ENCODE data around the gene PTH1R.

PTH1R gene

DNA sequence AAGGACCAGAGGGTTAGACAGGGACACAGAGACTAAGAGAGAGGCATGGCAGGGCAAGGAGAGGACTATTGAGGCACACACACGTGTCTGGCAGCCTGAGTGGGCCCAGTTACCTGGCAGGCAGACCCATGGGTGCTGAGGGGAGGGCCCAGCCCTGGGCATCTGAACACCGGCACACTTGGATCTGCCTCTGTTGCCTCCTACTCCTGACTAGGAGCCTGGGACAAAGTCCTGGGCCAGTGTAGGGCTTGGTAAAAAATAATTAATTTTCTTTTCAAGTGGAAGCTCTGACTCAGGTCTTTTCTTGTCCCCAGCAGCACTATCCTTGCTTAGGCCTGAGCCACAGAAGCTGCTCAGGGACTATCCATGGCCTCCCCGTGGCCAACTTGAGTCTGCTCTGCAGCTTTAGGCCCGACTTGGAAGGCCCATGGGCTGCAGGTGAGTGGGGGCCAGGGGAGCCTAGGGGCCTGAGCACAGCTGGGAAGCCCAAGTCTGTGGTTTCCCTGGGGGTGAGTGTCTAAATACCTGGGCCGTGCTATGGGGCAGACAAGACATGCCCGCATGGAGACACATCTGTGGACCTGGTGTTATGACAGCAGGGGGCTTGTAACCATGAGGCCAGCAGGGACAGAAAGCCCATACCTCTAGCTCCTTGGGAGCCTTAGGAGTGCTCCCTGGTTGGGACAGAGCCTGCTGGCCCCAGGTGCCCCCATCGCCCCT lies at the start of gene PTH1R:
TSS of gene PTH1R (plus strand) at position 316 of the 720 bp plus-strand sequence. CDS start 5,839 bp downstream, outside the sequence.
- no peak for DNase-seq (ENCODE audit: low read depth in 2 of 2)

DNA sequence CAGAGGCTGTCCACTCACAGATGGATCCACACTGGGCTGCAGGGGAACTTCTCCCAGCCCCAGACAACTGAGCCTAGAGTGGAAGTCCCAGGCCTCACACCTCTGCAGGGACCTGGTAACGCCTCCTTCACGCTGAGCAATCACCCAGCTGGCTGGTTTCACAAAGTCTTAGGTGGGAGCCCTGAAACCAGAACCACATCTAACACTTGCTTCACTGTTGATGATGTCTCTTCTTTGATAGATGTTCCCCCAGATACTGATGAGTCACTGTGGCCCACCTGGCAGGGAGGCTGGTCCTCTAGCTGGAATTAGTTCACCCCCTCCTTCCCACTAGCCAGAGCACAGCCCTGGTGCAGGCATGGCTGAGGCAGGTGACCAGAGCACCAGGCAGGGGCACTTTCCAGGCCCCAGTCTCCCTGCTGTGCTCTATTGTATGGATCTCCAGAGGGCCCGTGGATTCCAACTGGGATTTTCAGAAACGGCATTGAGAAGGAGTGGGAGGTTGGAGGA lies 47.8 kb upstream of the PTH1R start:
- DNase-seq (ENCODE audit: low read depth in 2 of 2), result no peak

DNA sequence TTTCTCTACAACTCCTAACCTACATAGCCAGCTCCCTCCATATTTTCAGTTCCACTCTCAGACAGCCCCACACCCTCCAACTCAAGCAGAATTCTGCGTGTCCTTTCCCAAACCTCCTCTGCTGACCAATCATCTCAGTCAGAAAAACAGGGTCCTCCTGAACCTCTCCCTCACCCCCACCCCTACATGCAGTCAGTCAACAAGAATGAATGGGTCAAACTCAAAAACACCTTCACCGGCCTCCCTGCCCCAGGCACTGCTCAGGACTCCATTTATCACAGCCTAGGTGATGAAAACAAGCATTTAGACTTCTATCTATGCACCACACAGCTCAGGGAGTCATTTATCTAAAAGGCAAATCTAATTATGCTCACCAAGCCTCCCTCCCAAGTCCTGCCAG lies 46.7 kb upstream of the PTH1R start:
- no peak for DNase-seq (ENCODE audit: low read depth in 2 of 2)

DNA sequence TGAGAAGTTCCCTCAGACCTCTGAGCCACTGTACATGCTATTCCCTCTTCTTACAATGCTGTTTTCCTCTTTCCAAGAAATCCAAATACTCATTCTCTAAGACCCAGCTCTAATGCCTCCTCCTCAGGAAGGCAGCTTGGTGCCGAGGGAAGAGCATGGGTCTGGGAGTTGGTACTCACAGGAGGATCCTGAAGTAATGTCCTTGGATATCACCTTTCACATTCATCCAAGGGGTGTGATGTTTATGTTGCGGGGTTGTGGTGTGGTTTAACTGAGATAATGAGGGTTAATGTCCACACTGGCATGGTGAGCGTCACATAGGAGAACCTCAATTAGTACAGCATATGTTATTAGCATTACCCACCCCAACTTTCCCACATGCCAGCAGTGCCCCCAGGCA lies 46.2 kb upstream of the PTH1R start:
- DNase-seq (ENCODE audit: low read depth in 2 of 2), result no peak

DNA sequence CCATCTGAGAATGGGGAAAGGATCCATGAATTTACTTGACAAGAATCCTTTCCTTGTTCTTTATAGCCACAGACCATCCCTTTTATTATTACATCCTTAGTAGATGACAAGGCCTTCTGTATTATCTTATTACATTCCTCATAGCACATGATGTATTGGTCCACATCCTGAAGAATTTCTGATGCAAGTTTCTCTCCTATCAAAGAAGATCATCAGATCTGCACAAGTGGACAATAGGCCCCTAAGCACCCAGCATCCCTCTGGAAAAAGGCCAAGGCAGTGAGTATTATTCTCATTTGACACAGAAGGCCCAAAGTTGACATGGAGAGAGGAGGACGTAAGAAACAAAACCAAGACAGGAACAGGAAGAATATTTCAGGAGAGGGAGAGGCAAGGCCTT lies 45.7 kb upstream of the PTH1R start:
- DNase-seq (ENCODE audit: low read depth in 2 of 2), result no peak

DNA sequence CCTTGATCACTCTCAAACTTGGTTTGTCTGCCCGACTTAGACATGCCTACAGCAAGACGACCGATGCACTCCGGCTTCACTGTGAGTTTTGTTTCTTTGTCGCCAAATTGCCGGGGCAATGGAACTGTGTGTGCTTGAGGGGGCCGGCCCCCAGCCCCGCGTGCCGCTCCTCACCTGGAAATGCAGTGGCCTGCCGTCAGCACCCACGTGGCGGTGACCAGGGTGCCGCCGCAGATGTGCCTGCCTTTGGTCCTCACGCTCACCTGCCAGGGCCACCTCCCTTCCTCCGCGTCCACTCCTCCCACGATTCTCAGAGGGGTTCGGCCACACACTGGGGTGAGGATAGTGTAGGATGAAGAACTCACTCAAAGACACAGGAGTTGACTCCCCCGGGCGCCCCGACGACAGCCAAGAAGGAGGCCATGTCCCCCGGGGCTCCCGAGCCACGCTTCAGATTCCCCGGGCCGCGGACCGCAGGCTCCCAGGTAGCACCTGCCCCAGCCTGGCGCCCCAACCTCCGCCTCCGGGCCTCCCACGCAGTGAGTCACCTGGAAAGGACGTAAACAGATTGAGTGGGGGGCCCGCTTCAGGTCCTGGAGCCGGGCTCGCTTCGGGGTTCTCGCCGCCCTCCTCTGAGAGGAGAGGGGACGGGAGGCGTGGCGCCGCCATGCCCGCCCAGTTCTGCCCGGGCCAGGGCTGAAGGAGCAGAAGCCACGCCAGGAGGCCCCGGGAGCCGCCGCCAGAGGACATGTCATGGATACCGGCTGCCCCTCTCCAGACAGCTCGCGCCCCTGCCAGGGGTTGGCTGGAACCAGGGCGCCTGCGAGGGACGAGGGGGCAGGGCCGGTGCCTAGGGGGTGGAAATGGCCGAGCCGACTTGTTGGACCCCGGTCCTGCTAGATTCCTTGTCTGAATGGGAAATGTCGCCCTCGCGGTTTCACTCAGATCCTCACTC lies 43.9 kb upstream of the PTH1R start:
- DNase-seq (ENCODE audit: low read depth in 2 of 2), result no peak

DNA sequence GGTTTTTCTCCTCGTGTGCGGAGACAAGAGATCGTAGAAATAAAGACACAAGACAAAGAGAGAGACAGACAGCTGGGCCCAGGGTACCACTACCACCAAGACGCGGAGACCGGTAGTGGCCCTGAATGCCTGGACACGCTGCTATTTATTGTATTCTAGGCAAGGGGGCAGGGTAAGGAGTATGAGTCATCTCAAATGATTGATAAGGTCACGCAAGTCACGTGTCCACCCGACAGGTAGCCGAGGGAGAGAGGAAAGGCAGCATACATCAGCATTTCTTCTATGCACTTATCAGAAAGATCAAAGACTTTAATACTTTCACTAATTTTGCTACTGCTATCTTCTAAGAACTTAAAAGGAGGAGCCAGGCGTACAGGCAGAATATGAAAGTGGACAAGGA lies 42.5 kb upstream of the PTH1R start:
- no peak for DNase-seq (ENCODE audit: low read depth in 2 of 2)

DNA sequence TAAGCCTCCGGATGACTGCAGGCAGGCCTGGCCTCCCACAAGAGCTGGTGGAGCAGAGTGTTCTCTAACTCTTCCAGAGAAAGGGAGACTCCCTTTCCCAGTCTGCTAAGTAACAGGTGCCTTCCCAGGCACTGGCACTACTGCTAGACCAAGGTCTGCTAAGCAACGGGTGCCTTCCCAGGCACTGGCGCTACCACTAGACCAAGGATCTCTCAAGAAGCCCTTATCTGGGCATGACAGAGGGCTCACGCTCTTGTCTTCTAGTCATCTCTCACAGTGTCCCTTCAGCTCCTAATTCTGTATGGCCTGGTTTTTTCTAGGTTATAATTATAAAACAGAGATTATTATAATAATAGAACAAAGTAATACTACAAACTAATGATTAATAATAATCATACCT lies 42.0 kb upstream of the PTH1R start:
- no peak for DNase-seq (ENCODE audit: low read depth in 2 of 2)

DNA sequence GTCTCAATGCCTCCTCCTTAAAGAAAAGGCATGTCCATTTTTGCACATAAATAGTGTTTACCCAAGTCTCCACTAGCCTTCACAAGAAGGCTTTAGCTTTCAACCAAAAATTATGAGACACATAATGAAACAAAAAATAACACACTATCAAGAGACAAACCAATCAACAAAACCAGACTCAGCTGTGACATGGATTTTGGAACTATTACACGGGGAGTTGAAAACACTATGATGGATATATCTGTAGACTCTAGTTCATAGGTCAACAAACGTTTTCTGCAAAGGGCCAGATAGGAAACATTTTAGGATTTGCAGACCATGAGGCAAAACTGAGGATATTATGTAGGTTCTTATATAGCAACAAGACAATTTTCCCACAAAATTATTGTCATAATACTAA lies 39.2 kb upstream of the PTH1R start:
- no peak for DNase-seq (ENCODE audit: low read depth in 2 of 2)

DNA sequence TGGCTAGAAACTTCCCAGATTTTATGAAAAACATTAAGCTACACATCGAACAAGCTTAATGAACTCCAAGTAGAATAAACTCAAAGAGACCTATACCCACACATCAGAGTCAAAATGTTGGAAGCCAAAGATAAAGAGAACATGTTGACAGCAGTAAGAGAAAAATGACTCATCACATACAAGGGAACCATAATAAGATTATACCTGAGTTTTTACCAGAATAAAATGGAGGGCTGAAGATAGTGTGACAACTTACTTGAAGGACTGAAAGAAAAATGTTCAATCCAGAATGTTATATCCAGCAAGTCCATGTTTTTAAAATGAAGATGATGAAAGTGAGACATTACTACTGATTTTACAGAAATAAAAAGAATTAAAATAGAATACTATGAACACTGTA lies 37.0 kb upstream of the PTH1R start:
- no peak for DNase-seq (ENCODE audit: low read depth in 2 of 2)

DNA sequence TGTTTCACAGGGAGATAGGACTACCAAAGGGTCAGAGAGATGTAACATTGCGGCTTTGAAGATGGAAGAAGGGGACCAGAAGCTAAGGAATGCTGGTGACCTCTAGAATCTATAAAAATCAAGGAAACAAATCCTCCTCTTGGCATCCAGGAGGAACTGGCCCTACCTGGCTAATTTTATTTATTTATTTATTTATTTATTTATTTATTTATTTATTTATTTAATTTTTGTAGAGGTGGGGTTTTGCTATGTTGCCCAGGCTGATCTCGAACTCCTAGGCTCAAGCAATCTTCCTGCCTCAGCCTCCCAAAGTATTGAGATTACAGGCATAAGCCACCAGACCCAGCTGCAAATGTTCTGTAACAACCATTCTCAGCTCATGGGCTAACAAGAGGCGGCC lies 34.0 kb upstream of the PTH1R start:
- no peak for DNase-seq (ENCODE audit: low read depth in 2 of 2)

DNA sequence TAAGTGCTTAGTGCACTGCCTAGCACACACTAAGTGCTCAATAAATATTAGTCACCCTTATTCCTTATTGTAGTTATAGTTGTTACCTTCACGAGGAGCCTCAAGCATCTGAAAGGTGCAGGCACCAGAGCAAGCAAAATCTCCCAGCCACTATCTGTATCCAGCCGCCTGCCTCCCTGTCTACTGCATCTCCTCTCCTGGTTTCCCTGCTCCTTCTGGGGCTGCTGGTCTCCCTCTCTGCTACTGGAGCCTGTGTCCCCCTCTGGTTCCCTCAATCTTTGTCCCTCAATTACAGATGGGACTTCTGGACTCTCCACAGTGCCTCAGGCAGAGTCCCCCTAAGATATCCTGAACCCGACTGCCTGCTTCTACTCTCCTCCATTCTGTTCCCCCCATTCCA lies 33.1 kb upstream of the PTH1R start:
- no peak for DNase-seq (ENCODE audit: low read depth in 2 of 2)

DNA sequence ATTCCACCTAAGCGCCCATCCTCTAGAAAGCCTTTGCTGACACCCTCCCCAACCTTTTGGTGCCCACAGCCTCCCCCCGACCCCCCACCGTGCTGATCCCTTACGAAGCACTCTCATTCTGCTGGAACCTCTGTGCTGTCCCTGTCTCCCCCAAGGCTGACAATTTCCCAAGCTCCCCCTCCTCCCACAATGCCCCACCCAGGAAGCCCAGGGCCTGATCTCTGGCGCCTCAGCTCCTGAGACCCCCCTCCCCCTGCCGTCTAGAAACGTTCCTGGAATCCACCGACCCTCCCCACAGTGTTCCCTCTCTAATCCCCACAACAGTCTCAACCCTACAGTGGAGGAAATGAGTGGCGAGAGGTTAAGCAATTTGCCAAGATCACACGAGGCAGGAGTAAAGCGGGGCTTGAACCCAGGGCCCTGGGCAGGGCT lies 32.6 kb upstream of the PTH1R start:
- no peak for DNase-seq (ENCODE audit: low read depth in 2 of 2)

DNA sequence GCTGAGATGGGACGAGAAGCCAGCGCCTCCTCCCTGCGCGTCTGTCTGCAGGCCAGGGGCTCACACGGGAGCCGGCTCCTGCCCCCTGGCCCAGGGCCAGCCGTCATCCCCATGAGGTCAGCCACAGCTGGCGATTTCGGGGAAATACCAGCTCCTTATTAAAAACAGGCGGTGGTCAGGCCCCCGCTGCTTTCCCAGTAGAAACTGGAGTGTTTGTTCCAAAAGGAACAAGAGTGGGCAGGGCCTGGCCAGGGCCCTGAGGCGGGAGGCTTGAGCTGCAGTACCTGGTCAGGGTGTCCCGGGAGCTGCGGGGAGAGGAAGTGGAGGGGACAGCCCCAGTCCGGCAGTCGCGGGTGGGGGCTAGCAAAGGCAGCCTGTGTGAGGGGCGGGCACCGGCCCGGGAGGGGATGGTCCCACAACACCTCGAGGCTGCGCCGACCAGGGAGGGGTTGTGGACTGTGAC lies 32.1 kb upstream of the PTH1R start:
- peak in 1 of 2 donors; percentile 7 for DNase-seq (ENCODE audit: low read depth in 2 of 2)

DNA sequence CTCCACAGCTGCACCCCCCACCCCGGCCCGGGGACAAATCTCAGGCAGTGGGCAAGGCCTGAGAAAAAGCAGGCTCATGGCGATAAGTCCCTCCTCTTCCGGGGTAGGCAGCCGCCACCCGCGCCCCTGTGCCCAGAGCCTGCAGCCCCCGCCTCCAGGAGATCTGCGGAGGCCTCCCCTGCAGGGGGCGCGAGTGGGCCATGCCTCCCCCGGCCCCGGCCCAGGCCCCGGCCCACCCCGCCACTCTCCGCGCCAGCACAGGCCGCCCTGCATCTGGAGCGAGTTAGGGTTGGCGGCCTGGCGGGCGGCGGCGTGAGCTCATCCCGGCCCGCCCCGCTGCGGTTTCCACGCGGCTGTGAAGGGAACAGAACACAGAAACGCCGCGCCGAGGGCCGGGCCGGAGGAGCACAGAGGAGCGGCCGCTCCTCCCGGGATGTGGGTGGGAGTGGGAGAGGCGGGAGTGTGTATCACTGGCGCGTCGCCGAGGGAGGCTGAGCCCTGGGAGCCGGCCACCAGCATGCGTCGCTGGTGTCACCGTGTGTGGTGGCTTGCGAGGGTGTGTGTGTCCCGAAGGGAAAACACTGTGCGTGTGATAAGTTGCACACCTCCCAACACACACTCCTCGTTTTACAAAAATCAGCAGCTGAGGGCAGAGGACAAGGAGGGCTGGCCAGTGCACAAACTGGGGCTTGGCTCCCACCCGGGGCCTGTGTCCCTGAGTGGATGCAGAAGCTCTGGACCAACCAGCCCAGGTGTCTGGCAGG lies 31.5 kb upstream of the PTH1R start:
- DNase-seq (ENCODE audit: low read depth in 2 of 2), result peak; percentile 42 to 53

DNA sequence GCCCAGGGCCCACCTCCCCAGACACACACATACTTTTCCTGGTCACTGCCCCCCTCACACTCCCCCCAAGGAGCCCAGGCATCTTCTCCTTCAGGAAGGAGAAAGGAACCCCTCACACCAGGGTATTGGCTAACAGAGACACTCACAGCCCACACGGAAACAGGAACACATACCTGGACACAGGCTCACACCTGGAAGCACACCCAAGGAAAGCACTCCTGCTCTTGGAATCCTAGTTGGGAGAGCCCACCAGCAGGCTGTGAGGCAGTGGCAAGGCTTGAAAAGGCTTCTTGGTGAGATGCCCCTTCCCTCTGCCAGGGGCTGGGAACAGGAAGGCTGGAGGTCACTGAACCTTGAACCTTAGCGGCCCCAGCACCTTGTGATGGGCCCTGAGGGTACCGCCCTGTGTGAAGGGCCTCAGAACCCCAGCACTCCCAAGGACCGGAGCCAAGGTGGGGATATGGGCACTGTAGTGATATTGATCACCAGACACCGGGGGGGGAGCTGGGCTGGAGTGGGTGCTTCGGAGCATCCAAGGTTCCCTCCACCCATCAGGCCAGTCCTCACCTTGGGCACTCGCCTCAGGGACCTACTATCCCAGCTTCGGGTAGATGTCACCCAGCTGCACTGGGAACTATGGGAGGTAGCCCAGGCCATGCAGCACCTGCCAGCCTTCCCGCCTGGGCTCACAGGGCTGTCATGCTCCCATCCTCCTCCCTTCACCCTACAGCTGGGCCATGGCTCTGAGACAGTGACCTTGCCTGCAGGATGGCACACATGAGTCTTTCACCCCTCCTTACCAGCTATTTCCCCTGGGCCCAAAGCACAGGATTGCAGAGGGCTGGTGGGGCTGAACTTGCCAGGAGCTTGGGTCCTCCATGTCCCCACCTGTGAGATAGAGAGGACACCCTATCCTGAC lies 30.6 kb upstream of the PTH1R start:
- DNase-seq (ENCODE audit: low read depth in 2 of 2), result no peak

DNA sequence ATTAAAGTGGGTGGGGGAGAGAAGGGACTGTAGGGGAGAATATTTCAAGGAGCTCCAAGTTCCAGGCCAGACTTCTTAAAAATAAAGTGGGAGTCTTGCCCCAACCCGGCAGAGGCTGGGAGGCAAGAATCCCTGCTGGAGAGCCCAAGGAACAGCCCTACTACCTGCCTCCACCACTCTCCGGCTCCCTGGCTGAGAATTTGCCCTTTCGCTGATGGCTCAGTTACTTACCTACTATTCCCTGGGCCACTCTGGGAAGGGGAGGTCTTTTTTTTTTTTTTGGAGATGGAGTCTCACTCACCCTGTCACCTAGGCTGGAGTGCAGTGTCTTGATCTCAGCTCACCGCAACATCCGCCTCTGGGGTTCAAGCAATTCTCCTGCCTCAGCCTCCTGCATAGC lies 29.8 kb upstream of the PTH1R start:
- no peak for DNase-seq (ENCODE audit: low read depth in 2 of 2)

DNA sequence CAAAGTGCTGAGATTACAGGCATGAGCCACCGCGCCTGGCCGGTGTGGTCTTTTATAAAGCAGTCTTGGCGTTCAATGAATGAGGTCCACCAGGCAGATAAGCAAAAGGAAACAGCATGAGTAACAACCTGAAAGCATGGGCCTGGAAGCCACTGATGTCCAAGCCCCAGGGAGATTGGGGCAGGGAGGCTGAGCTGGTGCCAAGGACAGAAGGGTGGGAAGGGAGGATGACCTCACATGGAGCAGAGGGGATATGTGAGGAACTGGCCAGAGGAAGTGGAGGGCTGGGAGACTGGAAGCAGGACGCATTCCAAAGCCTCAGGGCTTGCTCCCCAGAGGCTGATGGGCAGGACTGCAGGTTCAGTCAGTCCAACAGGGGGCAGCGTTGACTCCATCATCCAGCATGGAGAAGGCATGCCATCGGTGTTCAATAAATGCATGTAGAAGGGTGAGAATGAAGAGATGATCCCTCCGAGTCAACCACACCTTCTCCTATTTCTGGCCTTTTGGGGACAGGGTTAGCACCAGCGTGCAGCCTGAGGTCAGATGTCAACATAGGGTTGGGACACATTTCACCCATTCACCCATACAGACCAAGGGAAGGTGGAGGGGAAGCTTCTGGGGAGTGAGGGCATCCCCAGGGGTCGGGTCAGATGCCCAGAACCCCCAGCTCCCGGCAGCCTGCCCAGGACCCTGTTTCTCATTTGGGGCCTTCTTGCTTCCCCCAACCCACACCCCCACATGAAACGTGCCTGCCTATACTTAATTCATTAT lies 29.1 kb upstream of the PTH1R start:
- DNase-seq (ENCODE audit: low read depth in 2 of 2), result no peak

DNA sequence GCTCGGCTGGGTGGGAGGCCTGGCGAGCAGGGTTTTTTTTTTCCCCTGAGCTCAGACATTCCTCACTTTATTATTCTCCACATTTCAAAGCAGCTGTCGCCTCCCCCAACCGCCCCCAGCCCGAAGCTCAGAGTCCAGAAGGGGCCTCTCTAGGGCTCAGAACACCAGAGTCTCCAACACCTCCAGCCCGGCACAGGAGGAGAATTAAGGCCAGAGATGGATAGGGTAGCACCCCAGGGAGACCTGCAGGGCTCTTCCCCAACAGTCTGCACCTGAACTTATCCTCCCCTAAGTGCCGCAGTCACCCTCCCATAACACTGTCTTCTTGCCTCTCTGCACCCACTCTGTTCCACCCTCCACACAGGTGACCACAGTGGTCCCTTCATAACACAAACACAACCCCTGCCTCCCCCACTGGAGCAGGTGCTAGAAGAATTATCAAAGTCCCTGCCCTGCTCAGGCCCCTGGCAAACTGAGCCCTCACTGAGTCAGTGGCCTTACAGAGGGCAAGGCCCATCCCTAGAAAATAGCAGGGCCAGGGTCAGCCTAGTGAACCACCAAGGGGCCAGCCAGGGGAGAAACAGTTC lies 28.4 kb upstream of the PTH1R start:
- DNase-seq (ENCODE audit: low read depth in 2 of 2), result no peak
